Measurements from ENCODE around the gene TUBE1.
A peak's percentile ranks its signal among the peaks of the same experiment; 100 is the strongest.
"Not testable (repeated sequence)": the region's sequence is repeated elsewhere in the genome, so short reads cannot be mapped to it uniquely, and the experiment has no call there.

Gene TUBE1

GRCh38 chr6:112113431-112113830, 26.1 kb upstream of the TUBE1 start:
- no peaks in the 10 kb centered on the region for H3K4me1 ChIP-seq (ENCODE audit: control insufficient read depth in 2 of 2, insufficient read depth in 2 of 2, low read length in 2 of 2)
- H3K36me3 ChIP-seq (ENCODE audit: control insufficient read depth in 2 of 2, insufficient read depth in 2 of 2, low read length in 2 of 2): no peaks in the 10 kb centered on the region
- H3K27me3 ChIP-seq (ENCODE audit: control insufficient read depth in 2 of 2, insufficient read depth in 2 of 2, low read length in 2 of 2): no peaks in the 10 kb centered on the region
- H3K27ac ChIP-seq (ENCODE audit: low read depth in 2 of 2, low read length in 2 of 2): no peak overlapping the region
- no peaks in the 10 kb centered on the region for H3K9me3 ChIP-seq (ENCODE audit: control insufficient read depth in 2 of 2, low read length in 2 of 2)
- no peak overlapping the region for H3K4me3 ChIP-seq (ENCODE audit: low read length in 2 of 2)
- no peak overlapping the region for H3K9ac ChIP-seq (ENCODE audit: low read depth in 1 of 2, low read length in 2 of 2)

GRCh38 chr6:112109262-112109661, 22.0 kb upstream of the TUBE1 start:
- H3K9me3 ChIP-seq (ENCODE audit: control insufficient read depth in 2 of 2, low read length in 2 of 2): no peaks in the 10 kb centered on the region
- no peak overlapping the region for H3K4me3 ChIP-seq (ENCODE audit: low read length in 2 of 2)
- H3K27ac ChIP-seq (ENCODE audit: low read depth in 2 of 2, low read length in 2 of 2): no peak overlapping the region
- no peak overlapping the region for H3K9ac ChIP-seq (ENCODE audit: low read depth in 1 of 2, low read length in 2 of 2)
- peaks cover 0 to 2% of the 10 kb centered on the region in 2 donors for H3K36me3 ChIP-seq (ENCODE audit: control insufficient read depth in 2 of 2, insufficient read depth in 2 of 2, low read length in 2 of 2)
- H3K27me3 ChIP-seq (ENCODE audit: control insufficient read depth in 2 of 2, insufficient read depth in 2 of 2, low read length in 2 of 2): no peaks in the 10 kb centered on the region
- no peaks in the 10 kb centered on the region for H3K4me1 ChIP-seq (ENCODE audit: control insufficient read depth in 2 of 2, insufficient read depth in 2 of 2, low read length in 2 of 2)

DNA sequence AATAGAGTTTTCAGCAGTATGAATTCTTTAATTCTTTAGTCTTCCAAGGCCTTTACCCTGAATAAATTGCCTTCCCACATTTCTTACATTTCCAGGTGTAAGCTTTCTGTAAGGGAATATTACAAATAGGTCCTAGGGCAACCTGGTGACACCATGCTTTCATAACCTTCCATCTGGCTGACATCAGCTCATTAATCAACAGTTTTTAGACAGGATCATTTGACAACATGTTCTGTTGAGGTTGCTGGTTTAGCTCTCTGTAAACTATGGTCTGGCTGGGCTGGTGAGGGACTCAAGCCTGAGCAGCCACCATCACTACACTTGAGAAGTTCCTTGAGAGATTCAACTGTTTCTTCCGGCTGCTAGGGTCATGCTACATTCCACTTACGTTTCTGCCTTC, 19.3 kb upstream of the TUBE1 start:
- Histone ChIP-seq H3K36me3 (ENCODE audit: control insufficient read depth in 2 of 2, insufficient read depth in 2 of 2, low read length in 2 of 2) (peaks cover 0 to 2% of the 10 kb centered on the region in 2 donors), H3K27me3 (ENCODE audit: control insufficient read depth in 2 of 2, insufficient read depth in 2 of 2, low read length in 2 of 2) (no peaks in the 10 kb centered on the region), H3K9ac (ENCODE audit: low read depth in 1 of 2, low read length in 2 of 2) (no peak overlapping the region), H3K27ac (ENCODE audit: low read depth in 2 of 2, low read length in 2 of 2) (no peak overlapping the region), H3K9me3 (ENCODE audit: control insufficient read depth in 2 of 2, low read length in 2 of 2) (no peaks in the 10 kb centered on the region), H3K4me1 (ENCODE audit: control insufficient read depth in 2 of 2, insufficient read depth in 2 of 2, low read length in 2 of 2) (no peaks in the 10 kb centered on the region), H3K4me3 (ENCODE audit: low read length in 2 of 2) (no peak overlapping the region)

DNA sequence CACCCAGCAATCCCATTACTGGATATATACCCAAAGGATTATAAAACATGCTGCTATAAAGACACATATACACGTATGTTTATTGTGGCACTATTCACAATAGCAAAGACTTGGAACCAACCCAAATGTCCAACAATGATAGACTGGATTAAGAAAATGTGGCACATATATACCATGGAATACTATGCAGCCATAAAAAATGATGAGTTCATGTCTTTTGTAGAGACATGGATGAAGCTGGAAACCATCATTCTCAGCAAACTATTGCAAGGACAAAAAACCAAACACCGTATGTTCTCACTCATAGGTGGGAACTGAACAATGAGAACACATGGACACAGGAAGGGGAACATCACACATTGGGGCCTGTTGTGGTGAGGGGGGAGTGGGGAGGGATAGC, 18.7 kb upstream of the TUBE1 start:
- H3K27ac ChIP-seq (ENCODE audit: low read depth in 2 of 2, low read length in 2 of 2); H3K9ac ChIP-seq (ENCODE audit: low read depth in 1 of 2, low read length in 2 of 2); H3K9me3 ChIP-seq (ENCODE audit: control insufficient read depth in 2 of 2, low read length in 2 of 2); H3K36me3 ChIP-seq (ENCODE audit: control insufficient read depth in 2 of 2, insufficient read depth in 2 of 2, low read length in 2 of 2); H3K27me3 ChIP-seq (ENCODE audit: control insufficient read depth in 2 of 2, insufficient read depth in 2 of 2, low read length in 2 of 2); H3K4me3 ChIP-seq (ENCODE audit: low read length in 2 of 2); H3K4me1 ChIP-seq (ENCODE audit: control insufficient read depth in 2 of 2, insufficient read depth in 2 of 2, low read length in 2 of 2): not testable (repeated sequence)

DNA sequence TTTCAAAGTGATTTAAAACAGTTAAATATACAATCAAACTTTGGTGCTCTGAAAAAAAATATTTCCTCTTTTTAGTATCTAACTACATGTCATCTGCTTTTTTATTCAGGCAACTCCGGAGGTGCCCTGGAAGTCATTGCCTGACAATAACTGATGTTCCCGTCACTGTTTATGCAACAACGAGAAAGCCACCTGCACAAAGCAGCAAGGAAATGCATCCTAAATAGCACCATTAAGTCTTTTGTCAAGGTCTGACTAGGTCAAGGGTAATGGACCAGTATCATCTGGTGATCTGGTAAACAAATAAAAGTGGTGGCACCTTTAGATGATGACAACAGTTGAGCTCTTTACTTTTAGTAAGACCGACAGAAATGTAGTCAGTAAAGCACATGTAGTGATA, 13.3 kb upstream of the TUBE1 start:
- no peak overlapping the region for H3K4me3 ChIP-seq (ENCODE audit: low read length in 2 of 2)
- no peak overlapping the region for H3K27ac ChIP-seq (ENCODE audit: low read depth in 2 of 2, low read length in 2 of 2)
- H3K36me3 ChIP-seq (ENCODE audit: control insufficient read depth in 2 of 2, insufficient read depth in 2 of 2, low read length in 2 of 2): no peaks in the 10 kb centered on the region
- no peaks in the 10 kb centered on the region for H3K9me3 ChIP-seq (ENCODE audit: control insufficient read depth in 2 of 2, low read length in 2 of 2)
- no peak overlapping the region for H3K9ac ChIP-seq (ENCODE audit: low read depth in 1 of 2, low read length in 2 of 2)
- H3K27me3 ChIP-seq (ENCODE audit: control insufficient read depth in 2 of 2, insufficient read depth in 2 of 2, low read length in 2 of 2): no peaks in the 10 kb centered on the region
- H3K4me1 ChIP-seq (ENCODE audit: control insufficient read depth in 2 of 2, insufficient read depth in 2 of 2, low read length in 2 of 2): no peaks in the 10 kb centered on the region

DNA sequence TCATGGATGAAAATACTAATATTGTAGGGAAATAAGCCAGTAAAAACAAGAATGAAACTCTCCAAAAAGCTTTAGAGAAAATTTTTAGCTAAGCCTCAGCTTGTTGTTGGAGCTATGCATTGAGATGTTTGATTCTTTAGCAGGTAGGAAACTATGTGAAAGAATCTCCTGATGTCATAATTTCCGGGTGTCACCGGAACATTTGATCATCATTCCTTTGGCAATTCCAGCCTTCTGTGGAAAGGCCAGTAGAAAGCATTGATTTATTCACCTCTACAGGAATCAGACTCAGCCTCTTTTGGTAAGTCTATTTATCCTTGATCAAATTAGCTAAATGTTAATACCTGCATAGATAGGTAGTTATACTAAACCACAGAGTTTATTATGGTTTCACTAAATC, 9.6 kb upstream of the TUBE1 start:
- Histone ChIP-seq H3K9me3 (ENCODE audit: control insufficient read depth in 2 of 2, low read length in 2 of 2) (no peaks in the 10 kb centered on the region), H3K36me3 (ENCODE audit: control insufficient read depth in 2 of 2, insufficient read depth in 2 of 2, low read length in 2 of 2) (no peaks in the 10 kb centered on the region), H3K9ac (ENCODE audit: low read depth in 1 of 2, low read length in 2 of 2) (no peak overlapping the region), H3K27me3 (ENCODE audit: control insufficient read depth in 2 of 2, insufficient read depth in 2 of 2, low read length in 2 of 2) (no peaks in the 10 kb centered on the region), H3K27ac (ENCODE audit: low read depth in 2 of 2, low read length in 2 of 2) (no peak overlapping the region), H3K4me3 (ENCODE audit: low read length in 2 of 2) (no peak overlapping the region), H3K4me1 (ENCODE audit: control insufficient read depth in 2 of 2, insufficient read depth in 2 of 2, low read length in 2 of 2) (no peaks in the 10 kb centered on the region)

GRCh38 chr6:112087916-112088315, 634 bp upstream of the TUBE1 start:
- H3K36me3 ChIP-seq (ENCODE audit: control insufficient read depth in 2 of 2, insufficient read depth in 2 of 2, low read length in 2 of 2): no peaks in the 10 kb centered on the region

DNA sequence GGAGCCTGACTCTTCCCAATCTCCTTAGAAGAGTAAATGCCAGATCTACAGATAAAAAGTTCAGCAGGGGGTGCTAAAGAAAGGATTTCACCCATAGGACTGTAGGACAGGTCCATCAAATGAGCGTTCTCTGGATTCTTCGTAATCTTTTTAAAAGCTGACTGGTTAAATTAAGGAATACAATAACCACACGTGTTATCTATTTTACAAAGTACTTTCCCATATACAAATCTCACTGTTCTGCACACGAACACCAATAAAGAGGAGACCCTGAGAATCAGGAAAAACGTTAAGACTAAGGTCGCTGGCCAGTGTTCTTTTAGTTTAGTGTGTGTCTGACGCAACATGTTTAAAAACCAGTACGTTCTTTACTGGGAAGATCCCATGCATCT, 542 bp downstream of the TUBE1 start:
- Histone ChIP-seq H3K27me3 (ENCODE audit: control insufficient read depth in 2 of 2, insufficient read depth in 2 of 2, low read length in 2 of 2) (no peaks in the 10 kb centered on the region), H3K4me1 (ENCODE audit: control insufficient read depth in 2 of 2, insufficient read depth in 2 of 2, low read length in 2 of 2) (peaks cover 3% of the 10 kb centered on the region in 2 donors), H3K9me3 (ENCODE audit: control insufficient read depth in 2 of 2, low read length in 2 of 2) (no peaks in the 10 kb centered on the region), H3K9ac (ENCODE audit: low read depth in 1 of 2, low read length in 2 of 2) (peak overlapping the region; percentile 71 to 75), H3K36me3 (ENCODE audit: control insufficient read depth in 2 of 2, insufficient read depth in 2 of 2, low read length in 2 of 2) (peaks cover 0 to 4% of the 10 kb centered on the region in 2 donors), H3K27ac (ENCODE audit: low read depth in 2 of 2, low read length in 2 of 2) (peak overlapping the region; percentile 68 to 74), H3K4me3 (ENCODE audit: low read length in 2 of 2) (peak overlapping the region; percentile 80 to 94)

More at GRCh38 chr6:112087916-112088315, 634 bp upstream of the TUBE1 start:
- Histone ChIP-seq H3K9ac (ENCODE audit: low read depth in 1 of 2, low read length in 2 of 2) (peak overlapping the region; percentile 71 to 75), H3K9me3 (ENCODE audit: control insufficient read depth in 2 of 2, low read length in 2 of 2) (no peaks in the 10 kb centered on the region), H3K27me3 (ENCODE audit: control insufficient read depth in 2 of 2, insufficient read depth in 2 of 2, low read length in 2 of 2) (no peaks in the 10 kb centered on the region), H3K27ac (ENCODE audit: low read depth in 2 of 2, low read length in 2 of 2) (peak overlapping the region; percentile 68 to 74), H3K4me3 (ENCODE audit: low read length in 2 of 2) (peak overlapping the region; percentile 80 to 94), H3K4me1 (ENCODE audit: control insufficient read depth in 2 of 2, insufficient read depth in 2 of 2, low read length in 2 of 2) (peaks cover 3% of the 10 kb centered on the region in 2 donors)

DNA sequence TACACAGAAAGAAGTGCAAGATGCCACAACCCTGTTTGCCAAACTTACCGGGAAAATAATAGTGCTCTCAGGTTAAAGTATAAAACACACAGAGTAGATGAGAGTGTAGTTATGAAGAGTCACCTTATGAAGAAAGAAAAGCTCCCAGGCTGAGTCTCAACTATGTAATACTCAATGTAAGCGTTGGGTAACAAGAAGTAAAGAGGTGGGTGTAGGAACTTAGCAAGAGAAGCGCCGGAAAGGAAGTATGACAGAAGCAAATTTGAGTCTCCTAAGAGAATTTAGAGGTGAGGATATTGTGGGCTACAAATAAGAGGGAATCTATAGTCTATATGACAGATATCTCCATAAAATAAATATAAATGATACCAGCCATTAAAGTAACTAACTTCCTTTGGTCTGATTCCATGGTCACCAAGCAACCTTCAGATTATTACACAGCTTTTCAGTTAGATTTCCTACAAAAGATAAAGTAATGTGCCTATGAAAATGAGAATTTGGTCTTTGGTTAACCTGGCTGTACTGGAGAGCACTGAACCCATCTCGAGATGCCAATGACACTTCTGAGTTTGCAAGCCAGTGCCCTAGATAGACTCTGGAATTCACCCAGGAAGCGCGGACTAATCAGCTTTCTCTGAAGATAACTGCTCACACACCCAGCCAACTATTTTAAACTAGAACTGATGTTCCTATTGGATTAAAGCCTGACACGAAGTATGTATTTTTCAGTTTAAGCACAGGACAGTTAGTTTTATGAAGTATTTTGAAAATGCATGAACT, 1.8 kb downstream of the TUBE1 start:
- Histone ChIP-seq H3K27me3 (ENCODE audit: control insufficient read depth in 2 of 2, insufficient read depth in 2 of 2, low read length in 2 of 2) (no peaks in the 10 kb centered on the region), H3K4me3 (ENCODE audit: low read length in 2 of 2) (no peak overlapping the region), H3K9ac (ENCODE audit: low read depth in 1 of 2, low read length in 2 of 2) (no peak overlapping the region), H3K27ac (ENCODE audit: low read depth in 2 of 2, low read length in 2 of 2) (no peak overlapping the region), H3K9me3 (ENCODE audit: control insufficient read depth in 2 of 2, low read length in 2 of 2) (no peaks in the 10 kb centered on the region), H3K4me1 (ENCODE audit: control insufficient read depth in 2 of 2, insufficient read depth in 2 of 2, low read length in 2 of 2) (peaks cover 3% of the 10 kb centered on the region in 2 donors), H3K36me3 (ENCODE audit: control insufficient read depth in 2 of 2, insufficient read depth in 2 of 2, low read length in 2 of 2) (peaks cover 2 to 5% of the 10 kb centered on the region in 2 donors)

DNA sequence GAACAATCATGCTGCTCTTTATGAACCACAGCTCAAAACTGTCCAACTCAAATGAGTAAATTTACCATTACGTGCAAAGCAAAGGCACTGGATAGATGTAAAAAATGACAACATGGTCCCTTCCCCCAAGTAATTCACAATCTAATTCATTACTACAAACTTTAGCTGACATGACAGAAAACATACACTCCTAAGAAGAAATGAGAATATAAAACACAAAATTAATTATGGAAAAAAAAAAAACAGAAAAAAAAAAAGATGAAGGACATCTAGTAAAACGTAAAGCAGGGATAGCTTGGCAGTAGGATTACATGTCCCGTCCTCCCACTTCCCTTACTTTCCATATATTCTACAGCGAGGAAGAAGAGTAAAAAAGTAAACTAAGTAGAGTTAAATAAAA, 5.7 kb downstream of the TUBE1 start:
- Histone ChIP-seq H3K4me1 (ENCODE audit: control insufficient read depth in 2 of 2, insufficient read depth in 2 of 2, low read length in 2 of 2) (peaks cover 1 to 3% of the 10 kb centered on the region in 2 donors), H3K9me3 (ENCODE audit: control insufficient read depth in 2 of 2, low read length in 2 of 2) (no peaks in the 10 kb centered on the region), H3K4me3 (ENCODE audit: low read length in 2 of 2) (no peak overlapping the region), H3K9ac (ENCODE audit: low read depth in 1 of 2, low read length in 2 of 2) (no peak overlapping the region), H3K36me3 (ENCODE audit: control insufficient read depth in 2 of 2, insufficient read depth in 2 of 2, low read length in 2 of 2) (peaks cover 5 to 11% of the 10 kb centered on the region in 2 donors), H3K27ac (ENCODE audit: low read depth in 2 of 2, low read length in 2 of 2) (no peak overlapping the region), H3K27me3 (ENCODE audit: control insufficient read depth in 2 of 2, insufficient read depth in 2 of 2, low read length in 2 of 2) (no peaks in the 10 kb centered on the region)
